Activated CD4-positive, CD25-positive, alpha-beta regulatory T cell (primary cell): Measurements from ENCODE around the gene ABL1.
"Not testable (repeated sequence)": the region's sequence is repeated elsewhere in the genome, so short reads cannot be mapped to it uniquely, and the experiment has no call there.

ENCODE experiments used
- DNase-seq, 4 experiments: peaks; one replicate each; lab custom pipeline; 2025; lab: John Stamatoyannopoulos, UW

The ABL1 gene

DNA sequence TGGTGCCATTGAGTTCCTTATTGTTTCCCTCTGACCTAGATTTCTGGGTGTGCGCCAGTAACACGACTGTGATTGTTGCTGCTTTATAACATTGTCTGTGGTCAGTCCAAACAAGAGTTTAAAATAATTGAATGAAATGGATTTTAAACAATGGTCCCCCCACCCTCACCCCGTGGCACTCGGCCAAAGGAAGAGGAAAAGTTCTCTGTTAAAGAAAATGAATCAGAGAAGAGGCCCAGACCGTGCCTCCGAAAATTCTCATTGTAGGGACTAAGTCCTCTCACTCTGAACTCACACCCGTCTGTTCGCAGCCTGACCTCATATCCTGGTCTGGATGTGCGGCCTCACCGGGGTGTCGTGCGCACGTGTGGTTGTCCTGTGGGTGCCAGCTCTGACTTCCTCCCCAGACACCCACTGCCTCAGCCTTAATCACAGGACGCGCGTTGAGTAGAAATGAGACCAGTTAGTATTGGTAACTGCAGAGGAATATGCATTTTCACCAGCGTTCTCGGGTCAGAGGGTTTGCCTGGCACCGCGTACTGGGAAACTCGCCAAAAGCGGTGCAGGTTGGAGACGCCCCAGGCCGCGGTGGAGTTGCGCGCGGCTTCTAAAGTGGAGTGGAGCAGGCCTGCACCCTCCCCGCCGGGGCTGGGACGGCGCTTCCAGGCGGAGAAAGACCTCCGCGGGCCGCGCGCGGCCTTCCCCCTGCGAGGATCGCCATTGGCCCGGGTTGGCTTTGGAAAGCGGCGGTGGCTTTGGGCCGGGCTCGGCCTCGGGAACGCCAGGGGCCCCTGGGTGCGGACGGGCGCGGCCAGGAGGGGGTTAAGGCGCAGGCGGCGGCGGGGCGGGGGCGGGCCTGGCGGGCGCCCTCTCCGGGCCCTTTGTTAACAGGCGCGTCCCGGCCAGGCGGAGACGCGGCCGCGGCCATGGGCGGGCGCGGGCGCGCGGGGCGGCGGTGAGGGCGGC, at the start of gene ABL1:
Gene ABL1 (plus strand): TSS at position 884 of the 966 bp plus-strand sequence. CDS start 193 bp downstream, outside the sequence.
- peak; percentile 5 to 35 (median 18) for DNase-seq

DNA sequence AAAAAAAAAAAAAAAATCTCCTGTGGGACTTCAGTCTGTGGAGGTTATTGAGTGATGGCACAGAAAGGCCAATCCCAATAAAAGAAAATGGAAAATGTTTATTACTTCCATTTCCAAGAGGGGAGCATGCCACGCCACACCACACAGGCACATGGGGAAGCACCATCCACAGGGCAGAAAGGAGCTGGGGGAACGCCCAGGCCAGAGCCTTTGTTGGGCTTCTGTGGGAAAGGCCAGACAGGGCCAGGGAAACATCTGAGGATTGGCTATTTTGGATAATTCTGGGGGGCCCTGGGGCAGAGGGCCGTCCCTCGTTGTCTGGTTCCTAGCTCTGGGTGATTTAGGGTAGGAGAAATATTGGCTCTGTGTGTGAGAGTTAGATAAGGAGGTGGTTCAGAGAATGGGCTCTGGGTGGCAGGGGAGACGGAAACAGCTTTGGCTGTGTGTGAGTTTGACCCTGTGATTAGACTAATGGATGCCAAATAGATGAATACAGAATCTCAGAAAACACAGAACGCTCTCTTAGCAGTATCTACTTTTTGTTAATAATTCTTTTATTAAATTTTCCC, 49.0 kb upstream of the ABL1 start:
- DNase-seq: no peak

DNA sequence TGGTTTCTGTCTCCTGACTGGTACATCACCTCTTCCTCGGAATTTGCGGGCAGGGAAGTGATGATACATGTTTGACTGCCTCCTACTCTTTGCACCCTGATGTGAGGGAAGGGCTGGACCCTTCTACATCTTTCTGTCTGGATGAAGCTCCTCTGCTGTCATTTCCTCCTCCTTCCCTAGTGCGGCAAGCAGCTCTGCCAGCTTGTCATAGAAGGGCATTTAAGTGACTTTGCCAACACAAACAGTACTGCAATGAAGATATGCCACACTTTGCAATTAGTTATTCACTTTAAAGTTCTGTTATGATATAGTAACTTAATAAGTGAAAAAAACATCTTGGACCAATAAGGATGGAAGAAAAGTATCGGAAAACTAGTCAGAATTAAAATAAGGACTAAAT, 48.5 kb upstream of the ABL1 start:
- DNase-seq: no peak

DNA sequence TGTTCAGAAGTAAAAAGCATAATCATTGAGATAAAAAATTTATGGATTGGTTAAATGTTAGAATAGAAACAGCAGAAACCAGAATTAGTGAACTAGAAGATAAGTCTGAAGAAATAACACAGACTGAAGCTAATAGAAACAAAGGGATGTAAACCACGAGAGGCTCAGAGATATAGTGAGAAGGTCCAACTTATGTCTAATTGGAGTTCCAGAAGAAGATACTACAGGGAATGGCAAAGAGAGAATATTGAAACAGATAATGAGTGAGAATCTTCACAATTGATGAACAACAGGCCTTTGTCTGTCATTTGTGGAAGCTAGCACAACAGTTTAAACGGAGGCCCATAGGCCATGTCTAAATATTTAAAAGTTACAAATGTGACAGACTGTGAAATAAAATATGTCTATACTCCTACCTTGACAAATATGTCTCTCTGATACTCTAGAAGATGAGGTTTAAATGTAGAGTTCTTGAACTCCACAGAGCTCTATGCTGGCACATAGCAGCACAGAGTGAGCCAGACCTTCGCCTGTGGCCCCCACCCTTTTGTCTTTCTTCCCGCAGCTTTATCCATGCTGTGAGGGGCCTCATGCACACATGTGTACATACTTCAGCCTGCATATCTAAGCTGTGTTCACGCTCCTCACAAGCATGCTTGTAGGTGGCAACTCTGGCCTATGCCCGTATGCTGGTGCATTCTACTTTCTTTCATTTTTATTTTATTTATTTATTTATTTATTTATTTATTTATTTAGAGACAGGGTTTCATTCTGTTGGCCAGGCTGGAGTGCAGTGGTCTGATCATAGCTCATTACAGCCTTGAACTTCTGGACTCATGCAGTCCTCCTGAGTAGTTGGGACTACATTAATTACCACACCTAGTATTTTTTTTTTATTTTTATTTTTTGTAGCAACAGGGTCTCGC, 45.0 kb upstream of the ABL1 start:
- no peak for DNase-seq

DNA sequence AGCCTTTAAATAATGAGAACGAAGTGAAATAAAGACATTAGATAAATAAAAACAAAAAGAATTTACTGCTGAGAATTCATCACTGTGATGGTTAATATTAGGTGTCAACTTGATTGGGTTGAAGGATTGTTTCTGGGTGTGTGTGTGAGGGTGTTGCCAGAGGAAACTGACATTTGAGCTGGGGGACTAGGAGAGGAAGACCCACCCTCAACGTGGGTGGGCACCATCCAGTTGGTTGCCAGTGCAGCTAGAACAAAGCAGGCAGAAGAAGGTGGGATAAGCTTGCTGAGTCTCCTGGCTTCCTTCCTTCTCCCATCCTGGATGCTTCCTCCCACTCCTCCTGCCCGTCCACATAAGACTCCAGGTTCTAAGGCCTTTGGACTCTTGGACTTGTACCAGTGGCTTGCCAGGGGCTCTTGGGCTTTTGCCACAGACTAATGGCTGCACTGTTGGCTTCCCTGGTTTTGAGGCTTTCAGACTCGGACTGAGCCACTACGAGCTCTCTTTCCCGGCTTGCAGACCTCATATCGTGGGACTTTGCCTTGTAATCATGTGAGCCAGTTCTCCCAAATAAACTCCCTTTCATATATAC, 43.7 kb upstream of the ABL1 start:
- no peak for DNase-seq

DNA sequence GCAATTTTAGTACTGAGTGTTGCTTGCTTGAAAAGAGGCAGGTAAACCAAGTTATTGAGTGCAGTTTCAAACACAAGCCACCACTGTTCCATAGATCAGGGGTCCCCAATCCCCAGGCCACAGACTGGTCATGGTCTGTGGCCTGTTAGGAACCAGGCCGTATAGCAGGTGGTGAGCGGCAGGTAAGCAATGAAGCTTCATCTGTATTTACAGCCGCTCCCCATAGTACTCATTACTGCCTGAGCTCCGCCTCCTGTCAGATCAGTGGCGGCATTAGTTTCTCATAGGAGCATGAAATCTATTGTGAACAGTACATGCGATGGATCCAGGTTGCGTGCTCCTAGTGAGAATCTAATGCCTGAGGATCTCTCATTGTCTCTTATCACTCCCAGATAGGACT, 41.5 kb upstream of the ABL1 start:
- no peak for DNase-seq

DNA sequence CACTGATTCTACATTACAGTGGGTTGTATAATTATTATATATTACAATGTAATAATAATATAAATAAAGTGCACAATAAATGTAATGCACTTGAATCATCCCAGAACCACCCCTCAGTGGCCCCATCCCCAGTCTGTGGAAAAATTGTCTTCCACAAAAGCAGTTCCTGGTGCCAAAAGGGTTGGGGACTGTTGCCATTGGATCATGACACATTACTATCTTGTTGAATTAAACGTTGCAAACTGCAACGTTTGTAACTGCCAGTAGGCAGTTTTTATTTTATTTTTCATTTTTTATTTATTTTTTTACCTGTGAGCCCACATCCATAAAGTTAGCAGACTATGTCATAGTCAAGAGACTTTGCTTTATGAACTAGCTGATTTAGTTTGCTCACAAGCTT, 41.0 kb upstream of the ABL1 start:
- DNase-seq: not testable (repeated sequence)

DNA sequence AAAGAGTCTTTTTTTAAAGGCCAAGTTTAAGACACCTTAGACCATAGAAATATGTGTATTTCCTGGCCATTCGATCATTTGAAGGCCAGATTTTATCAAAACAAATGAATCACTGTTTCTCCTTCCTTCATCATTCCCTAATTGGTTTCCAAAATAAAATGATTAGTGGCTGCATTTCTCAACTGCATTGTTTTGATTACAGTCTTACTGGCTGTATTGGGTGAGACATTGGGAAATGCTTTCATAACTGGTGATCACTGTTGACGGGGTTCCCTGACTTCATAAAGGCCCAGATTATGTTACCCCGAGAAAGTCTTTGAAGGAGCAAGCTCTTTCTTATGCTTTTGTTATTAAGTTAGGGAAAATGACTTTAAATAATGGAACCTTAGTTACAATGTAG, 40.6 kb upstream of the ABL1 start:
- DNase-seq: not testable (repeated sequence)

DNA sequence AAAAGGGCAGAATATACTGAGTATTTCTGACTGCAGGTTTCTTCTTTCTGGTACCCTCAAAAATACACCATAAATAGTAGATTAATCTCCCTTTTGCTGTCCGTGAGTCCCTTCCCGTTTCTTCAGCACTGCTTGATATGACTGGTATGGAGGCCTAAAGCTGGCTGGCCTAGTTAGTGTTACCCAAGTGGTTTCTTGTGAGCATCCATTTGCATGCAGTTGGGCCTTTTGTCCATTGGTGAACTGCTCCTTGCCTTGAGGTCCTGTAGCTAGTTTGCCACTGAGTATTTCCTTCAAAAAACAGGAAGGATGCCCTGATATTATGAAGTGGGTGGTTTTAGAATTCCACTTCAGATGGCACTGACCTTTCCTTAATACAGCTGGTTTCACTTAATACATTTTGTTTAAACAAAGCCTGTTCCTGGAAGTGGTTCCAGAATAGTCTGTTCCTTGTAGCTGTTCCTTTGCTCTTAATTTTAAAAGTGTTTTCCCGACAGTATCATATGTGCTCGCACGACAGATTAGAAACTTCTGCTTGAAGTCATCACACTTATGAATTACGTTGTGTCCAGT, 40.0 kb upstream of the ABL1 start:
- DNase-seq: no peak

DNA sequence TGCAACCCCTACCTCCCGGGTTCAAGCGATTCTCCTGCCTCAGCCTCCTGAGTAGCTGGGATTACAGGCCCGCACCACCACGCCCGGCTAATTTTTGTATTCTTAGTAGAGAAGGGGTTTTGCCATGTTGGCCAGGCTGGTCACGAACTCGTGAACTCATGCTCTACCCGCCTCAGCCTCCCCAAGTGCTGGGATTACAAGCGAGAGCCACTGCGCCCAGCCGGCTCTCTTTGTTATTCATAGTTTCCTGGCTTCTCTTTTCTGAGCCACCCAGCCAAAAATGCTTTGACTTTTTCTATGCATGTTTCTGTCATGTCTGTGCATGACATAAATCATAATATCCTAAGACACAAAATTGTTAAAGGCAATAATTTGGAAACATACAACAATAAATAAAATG, 31.9 kb upstream of the ABL1 start:
- DNase-seq: not testable (repeated sequence)

DNA sequence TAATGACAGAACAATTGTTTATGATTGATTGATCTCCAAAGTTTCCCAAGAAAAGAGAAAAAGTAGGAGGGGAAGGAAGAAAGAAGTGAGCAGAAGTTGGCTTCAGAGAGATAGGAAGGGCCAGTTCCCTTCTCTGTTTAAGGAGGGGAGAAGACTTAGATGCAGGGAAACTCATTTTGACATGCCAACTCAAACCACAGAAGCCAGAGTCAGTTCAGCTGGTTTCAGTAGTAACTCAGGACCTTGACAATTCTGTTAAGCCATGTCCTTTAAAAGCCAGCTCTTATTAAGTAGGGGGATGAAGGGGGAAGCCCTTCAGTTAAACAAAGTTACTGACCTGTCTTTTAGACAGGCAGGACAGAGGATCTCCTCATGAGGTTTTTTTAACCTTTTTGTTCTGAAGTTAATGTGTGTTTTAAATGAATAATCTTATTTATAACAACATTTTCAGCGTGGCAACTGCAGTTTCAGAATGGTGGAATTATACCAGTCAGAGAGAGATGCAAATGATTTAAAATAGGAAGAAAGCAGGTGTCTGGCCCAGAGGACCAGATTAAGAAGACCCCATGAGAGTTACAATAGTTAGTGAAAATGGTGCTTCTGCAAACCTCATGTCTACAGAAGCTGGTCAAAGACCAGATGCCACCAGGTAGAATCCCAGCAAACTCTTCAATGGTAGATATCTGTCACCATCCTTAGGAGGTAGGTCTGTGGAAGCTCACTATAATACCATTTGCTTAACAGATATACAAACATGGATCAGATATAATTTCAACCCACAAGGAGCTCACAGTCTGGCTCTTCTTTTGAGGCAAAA, 29.3 kb upstream of the ABL1 start:
- DNase-seq: no peak

DNA sequence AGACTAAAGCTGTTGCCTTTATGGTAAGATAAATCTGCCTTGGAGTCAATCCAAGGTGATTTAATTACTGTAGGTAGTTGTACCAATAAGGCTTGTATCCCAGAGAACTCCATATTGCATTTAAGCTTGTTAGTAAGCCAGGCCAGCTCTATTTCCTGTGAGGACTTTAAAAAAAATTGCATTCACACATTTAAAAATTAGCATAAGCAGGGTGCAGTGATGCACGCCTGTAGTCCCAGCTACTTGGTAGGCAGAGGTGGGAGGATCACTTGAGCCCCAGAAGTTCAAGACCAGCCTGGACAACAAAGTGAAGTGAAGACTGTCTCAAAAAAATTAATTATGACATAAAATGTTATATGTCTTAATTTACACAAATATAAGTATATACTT, 28.7 kb upstream of the ABL1 start:
- no peak for DNase-seq

DNA sequence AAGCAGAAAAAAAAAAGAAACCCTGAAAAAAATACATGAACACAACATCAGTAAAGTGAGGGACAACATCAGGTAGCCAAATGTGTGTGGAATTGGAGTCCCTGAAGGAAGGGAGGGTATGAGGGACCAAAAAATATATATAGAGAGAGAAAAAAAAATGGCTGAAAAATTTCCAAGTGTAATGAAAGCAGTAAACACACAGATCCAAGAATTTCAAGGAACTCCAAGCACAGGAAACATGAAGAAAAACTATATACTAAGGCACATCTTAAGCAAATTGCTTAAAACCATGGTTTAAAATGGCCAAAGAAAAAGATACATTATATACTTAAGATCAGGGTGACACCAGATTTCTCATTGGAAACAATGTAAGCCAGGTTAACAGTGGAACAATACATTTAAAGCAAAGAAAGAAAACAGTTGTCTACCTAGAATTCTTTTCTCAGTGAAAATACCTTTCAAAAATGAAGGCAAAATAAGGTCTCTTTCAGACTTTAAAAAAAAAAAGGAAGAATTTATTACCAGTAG, 24.4 kb upstream of the ABL1 start:
- no peak for DNase-seq

DNA sequence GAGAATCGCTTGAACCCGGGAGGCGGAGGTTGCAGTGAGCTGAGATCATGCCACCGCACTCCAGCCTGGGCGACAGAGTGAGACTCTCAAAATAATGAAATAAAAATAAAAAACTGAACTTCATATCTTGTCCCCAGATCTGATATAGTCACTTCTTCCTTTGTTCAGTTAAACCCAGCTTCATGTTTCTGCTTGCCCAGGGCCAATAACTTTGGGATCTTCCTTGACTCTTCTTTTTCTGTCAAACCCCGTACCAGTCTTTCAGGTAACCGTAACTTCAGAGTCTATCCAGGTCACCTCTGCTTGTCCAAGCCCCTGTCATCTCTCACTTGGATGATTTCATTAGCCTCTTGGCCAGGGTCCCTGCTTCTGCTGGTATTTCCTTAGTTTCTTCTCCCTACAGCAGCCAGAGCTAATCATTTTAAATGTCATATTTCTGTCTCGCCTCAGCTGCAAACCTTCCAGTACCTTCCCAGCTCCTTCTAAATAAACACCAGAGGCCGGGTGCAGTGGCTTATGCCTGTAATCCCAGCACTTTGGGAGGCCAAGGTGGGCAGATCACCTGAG, 19.7 kb upstream of the ABL1 start:
- no peak for DNase-seq

DNA sequence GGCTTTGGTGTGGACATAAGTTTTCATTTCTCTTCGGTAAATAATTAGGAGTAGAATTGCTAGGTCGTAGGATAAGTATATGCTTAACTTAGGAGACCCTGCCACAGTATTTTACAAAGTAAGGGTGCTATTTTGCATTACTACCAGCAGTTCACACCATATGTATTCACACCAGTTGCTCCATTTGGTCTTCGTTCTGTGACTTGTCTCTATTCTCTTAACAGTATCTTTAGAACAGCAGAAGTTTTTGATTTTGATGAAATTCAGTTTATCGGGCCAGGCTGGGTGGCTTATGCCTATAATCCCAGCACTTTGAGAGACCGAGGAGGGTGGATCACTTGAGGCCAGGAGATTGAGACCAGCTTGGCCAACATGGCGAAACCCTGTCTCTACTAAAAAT, 17.1 kb upstream of the ABL1 start:
- no peak for DNase-seq

DNA sequence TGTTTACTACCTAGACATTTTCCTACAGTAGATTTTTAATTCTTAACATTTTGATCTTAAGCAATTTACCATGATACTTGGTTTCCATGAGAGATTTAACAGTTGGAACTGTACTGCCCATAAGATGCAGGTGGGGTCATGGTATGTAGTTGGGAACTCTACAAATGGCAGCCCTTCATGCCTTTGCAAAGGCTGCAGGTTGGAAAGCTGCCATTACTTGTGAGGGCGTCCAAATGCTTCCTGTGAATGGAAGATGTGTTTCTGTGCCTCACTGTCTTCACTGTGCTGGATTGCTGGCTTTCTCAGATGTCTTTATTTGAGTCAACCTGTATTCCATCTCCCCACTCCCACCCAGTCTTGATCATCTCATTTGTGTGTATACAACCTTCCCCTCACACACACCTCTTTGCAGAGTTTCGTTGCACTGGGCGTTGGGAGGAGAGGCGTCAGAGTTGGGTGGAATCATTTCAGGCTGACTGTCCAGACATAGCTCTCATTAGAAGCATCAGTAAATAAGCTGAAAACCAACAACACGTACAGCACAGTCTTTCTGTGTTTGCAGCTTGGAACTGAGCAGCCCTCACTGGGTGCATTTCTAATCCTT, 14.8 kb upstream of the ABL1 start:
- DNase-seq: no peak

DNA sequence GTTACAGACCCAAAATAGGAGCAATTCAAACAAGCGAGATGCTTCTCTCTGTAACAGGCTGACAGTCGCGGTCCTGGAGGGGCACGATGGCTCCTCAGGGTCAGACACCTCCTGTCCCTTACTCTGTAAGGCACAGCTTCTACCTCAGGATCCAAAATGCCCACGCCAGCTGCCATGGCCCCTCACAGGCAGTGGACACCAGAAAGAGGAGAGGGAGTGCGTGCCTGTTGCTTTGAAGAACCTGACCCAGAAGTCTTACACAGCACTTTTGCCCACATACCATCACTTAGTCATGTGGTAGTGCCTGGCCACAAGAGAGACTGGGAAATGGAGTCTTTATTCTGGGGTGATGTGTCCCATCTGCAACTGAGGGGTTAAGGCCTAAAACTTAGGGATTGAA, 11.6 kb upstream of the ABL1 start:
- no peak for DNase-seq

DNA sequence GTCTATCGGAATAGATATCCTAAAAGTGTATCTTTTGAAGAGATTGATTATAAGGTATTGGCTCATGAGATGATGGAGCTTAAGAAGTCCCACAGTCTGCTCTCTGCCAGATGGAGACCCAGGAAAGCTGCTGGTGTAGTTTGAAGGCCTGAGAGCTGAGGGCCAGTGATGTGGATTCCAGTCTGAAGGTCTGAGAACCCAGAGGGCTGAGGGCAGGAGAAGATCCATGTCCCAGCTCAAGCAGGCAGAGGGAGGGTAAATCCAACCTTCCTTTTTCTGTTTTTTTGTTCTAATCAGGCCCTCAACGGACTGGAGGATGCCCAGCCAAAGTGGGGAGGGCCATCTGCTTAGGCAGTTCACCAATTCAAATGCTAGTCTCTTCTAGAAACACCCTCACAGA, 11.0 kb upstream of the ABL1 start:
- no peak for DNase-seq

DNA sequence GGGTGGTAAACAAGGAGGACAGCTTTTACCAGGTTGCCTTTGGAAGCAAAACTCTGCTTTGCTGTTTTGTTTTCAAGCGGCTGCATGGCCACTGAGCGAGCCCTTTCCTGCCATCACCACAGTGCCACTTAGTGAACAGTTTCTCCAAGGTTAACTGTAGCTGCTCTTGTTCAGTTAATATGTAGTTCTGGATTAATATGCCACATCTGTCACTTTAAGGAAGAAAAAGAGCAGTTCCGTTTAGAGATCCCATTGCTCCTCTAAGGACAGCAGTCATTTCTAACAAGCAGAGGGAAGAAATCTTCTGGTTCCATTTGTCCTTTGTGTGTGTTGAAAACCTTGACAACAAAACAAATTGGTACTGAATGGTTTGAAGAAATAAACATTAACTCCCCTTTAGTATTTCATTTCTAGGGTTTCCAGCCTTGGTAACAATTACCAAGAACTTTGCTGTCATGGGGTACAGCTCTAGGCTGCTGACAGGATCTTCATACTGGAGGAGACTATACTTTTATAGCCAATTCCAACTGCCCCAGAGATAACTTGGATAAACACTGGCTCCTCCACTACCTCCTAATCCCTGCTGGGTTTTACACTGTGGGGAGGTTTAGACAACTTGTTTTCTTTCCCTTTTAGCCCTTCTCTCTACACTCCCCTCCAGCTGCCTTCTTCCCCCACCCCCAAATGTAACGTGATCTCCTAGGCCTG, 10.3 kb upstream of the ABL1 start:
- no peak for DNase-seq
